Inflammatory macrophage (primary cell): Measurements from ENCODE around the gene PDE2A.

Experiments used
- DNase-seq, 2 donors: peaks; one replicate each; pipeline ENCODE4 v3.0.0-alpha.2; 2020 to 2022

PDE2A gene

DNA sequence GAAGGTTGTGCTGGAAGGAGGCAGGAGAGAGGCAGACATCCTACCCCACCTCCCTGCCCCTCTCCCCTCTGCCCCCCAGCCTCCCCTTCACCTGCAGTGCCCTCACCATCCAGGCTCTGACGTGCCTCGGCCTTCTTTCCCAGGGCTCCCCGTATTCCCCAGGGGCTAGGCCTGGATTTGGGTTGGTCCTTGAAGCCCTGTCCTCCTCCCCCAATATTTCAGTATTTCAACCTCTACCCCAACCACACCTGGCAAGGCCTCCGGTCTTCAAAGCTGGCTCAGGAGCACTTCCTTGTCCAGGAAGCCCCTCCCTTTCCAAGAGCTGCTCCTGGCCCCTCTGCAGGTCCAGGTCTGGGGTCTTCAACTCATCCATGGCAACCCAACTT, 8.6 kb upstream of the PDE2A start:
- DNase-seq = no peak

DNA sequence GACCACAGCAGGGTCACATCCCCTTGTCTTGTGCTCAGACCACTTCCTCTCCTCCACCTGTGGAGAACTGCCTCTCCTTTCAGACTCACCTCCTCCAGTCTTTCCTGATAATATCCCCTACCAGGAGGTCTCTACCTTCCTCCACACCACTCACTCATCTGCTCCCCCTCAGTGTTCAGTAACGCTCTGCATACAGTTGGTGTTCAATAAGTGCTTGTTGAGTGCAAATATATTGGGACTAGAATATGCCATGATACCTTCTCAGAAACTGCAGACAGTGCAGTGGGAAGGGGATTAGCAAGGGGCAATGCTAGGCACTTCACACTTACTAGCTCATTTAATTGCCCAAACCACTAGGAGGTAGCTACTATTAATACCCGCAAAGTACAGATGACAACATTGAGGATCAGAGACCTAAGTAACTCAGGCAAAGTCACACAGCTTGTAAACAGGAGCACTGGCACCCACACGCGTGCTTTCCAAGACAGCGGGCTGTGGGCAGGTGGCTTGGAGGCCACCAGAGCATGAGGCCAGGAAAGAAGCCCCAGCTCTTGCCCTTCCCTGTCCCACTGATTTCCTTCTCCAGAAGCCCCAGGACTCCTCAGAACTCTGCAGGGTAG, 8.1 kb upstream of the PDE2A start:
- DNase-seq = no peak

DNA sequence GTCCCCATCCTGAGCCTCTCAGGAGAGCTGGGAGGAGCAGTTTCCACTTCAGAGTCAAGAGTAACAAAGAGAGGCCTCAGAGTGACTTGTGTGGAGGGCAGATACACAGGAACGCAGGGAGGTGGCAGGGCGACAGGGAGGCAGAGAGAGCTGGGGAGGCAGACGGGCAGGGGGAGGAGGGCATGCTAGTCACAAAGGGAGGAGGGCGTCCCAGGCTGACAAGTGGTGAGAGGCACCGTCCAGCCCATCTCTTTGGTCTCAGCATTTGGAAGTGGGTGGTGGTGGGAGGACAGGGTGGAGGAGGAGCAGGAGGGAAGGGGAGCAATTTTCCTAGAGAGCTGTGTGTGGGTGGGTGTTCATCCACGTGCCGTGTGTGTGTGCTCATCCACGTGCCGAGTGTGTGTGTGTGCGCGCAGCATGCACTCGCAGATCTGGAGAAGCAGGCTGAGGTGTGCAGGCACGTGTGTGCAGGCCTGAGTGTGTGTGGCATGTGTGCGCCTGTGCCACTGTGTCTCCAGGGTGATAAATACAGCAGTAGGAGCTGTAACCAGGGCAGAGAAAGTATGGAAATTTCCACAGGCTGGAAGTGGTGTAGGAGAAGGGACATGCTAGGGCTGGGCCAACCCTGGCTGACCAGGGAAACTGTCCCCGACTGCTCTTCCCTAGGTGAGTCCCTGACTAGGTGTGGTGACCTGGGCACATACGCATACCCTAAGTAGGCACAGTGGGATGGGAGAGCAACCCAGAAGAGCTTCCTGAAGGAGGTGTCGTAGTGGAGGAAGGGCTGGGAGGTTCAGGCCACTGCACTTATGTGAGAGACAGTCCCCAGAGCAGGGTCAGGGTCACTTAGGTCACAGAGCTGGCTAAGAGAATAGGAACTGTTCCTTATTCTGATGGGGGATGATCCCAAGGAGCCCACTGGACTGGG, 7.3 kb upstream of the PDE2A start:
- DNase-seq = no peak

DNA sequence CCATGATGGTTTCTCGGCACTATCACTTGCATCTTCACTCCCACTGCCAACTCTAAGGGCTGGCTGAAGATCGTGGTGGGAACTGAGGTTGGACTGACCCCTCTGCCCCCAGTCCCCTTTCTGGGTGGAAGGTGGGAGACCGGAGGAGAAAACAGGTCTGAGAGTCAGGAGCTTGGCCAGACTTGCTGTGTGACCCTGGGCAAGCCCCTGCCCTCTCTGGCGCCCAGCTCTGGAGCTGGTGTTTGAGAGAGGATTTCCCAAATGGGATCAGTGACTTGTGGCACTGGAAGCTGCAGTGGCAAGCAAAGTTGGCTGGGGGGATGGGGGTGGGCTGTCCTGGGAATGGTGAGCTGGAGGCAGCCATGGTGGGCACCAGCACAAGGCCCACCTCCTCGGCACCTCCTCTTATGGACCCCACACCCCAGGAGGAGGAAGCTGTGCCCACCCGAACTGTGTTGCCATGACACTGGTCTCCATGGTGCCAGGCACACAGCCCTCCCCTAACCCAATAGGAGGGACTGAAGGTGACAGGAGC, 6.5 kb upstream of the PDE2A start:
- DNase-seq = no peak

- DNase-seq = no peak
These were observed 5.6 kb upstream of the PDE2A start for GRCh38 chr11:72679869-72680268.

DNA sequence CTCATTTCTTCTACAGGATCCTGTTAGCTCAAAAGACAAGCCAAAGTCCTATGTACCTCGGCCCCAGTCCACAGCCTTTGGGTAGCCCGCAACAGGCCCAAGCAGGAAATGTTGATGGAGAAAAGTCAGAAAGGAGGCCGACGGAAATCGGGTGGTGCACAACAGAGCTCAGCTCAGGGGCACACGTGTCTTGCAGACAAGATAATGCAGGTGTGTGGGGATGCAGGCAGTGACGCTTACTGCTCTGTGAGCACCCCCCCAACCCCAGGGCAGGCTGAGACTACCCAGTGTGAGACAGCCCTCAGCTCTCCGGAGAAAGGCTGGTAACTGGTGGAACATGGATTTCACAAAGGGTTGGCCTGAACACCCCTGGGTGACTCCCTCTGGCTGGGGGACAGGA, 4.3 kb upstream of the PDE2A start:
- DNase-seq = no peak

DNA sequence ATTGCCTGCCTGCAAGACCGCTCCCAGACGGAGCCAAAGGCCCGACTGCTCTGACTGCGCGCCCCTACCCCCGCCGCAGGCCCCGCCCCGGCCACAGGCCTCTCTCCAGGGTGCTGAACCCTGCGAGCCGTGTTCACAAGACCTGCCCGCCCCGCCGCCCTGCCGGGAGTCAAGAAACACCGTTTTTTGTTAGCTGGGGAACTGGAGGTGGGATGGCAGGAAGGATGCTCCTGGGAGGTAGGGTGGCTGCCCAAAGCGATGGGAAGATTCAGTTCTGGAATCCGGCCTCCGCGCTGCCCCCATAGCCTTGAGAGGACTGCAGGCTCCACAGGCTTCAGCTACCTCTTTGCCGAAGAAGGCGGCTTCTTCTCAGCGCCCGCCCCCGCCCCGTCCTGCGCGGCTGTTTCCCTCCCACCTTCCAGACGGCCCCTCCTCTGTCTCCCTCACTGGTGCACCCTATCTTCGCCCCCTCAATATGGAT, 2.7 kb upstream of the PDE2A start:
- peak; percentile 49 to 61 for DNase-seq

- DNase-seq = no peak
These were observed 999 bp upstream of the PDE2A start for GRCh38 chr11:72675221-72675620.

DNA sequence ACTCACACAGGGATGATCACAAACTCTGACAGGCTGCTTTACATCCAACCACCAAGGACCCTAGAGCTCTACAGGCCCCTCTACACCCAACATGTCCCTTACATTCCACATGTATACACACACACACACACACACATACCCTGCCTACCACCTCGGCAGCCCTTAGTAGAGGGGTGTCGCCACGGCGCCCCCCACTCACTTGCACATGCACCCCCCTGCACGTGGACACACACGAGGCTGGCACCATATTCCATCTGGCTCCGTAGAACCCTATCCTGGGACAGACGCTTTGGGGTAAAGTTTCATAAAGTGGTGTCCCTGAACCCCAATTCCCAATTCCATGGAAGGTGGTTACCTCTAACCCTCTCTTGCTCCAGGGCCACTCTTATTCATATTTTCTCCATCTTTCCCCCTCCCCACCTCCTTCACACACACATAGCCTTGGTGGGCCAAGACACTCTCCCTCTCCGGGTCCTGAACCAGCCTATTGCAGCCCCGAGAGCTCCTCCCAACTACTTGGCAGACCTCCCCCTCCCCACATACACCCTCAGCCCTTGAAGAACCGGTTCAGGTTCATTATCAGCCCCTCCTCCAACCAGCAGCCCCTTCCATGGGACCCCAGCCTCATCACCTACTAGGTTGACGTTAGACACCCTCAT, 809 bp downstream of the PDE2A start:
- DNase-seq = no peak

DNA sequence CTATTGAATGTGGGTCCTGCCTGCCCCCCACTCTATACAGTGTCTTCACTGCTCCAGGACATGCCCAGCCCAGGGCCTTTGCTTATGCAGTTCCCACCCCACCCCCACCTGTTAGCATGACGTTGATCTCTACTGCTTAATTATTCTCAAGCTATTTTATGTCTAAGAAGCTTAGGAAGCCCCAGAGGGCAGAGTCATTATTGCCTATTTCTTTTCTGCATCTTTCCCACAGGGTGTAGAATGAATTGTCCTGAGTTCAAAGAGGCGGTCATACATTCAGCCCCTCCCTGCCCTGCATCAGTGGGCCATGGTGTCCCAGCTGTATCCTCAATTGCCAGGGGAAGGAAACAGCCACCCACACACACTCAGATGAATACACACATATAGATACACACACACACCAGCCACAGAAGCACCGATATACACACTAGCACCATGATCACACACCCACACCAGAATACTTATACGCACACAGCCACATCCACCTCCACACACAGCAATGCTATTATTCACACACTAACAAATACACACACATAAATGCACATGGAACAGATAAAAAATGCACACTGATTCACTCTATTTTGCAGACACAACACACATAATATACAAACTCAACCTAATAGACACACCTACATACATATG, 1.5 kb downstream of the PDE2A start:
- peak; percentile 33 to 49 for DNase-seq

DNA sequence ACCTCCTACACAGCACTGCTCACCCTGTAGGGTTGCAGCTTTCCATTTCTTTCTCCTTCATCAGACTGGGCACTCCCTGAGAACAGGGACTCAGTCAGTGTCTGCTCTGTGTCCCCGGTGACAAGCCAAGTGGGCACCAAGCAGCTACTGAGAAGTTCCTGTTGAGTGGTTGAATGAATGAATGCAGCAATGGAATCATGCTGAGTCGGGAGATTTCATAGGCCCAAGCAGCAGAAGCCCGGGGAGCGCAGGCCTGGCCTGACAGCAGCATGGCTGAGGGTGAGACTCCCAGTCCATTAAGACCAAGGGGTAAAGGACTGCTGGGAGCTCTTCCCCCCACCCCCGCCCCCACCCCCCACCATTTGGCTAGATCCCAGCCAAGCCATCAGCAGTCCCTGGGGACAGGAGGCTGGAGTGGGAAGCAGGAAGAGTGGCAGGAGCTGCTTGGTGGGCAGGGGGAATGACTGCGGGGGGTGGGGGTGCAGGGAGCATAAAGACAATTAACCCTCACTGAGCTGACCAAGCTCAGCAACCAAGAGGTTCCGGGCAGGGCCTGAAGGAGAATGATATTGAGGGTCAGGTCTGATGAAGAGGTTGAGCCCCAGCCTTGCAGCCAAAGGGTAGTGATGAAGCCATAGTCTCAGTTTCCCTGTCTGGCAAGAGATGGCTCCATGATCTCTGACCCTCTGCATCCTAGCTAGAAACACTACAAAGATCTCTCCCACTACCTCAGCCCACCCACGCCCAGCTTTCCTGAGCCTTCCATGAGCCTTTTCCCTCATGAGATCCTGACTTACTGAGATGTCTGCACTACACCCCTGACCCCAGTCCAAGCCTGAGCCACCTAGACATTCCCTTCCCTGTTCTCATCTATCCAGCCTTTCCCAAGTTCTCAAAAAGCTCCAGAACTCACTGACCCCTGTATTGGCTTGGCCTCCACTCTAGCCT, 2.8 kb downstream of the PDE2A start:
- DNase-seq = no peak

DNA sequence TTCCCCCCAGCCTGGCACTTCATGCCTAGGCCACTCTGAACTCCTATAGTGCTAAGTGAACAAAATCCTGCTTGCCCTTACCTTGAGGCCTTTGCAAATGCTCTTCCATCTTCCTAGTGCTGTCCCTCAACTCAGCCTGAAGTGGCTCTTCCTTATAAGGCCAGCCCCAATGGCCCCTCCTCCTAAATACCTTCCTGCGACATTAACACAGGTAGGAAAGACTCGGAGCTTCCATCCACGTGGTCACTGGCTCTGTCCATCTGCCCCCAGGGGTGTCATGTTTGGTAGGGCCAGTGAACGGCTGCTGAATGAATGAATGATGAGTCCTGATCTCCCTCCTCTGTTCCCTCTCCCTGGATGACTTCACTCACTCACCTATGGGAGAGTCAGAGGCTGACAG, 4.2 kb downstream of the PDE2A start:
- no peak for DNase-seq

GRCh38 chr11:72669527-72669926, 4.7 kb downstream of the PDE2A start:
- DNase-seq = no peak

DNA sequence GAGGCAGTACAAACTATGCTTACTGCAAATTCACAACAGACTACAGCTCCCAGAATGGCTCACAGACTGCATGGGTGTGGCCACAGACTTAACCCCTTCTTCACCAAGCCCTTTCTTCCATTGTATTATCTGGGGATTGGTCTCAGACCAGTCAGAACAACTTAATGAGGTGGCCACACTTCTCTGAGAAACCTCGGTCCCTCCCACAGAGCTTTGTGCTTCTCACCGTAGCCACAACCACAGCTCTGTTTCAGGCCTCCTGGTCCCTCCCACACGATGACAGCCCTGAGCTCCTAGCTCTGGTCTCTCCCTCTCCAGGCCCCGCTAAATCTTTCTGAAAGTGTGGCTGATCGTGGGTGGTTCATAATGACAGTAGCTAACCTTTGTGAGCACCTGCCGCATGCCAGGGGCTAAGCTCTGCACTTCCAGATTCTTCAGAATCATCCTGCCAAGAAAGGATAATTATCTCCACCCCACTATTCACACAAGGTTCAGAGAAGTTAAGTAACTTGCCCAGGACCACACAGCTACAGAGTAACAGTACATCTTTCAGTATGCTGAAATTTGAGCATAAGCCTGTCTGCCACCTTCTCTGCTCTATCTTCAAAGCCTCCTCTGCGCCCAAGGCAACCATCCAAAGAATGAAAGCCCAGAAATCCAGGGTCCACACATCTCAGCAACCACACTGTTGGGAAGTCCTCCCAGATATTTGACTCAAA, 5.4 kb downstream of the PDE2A start:
- no peak for DNase-seq

GRCh38 chr11:72665911-72666472, 8.2 kb downstream of the PDE2A start:
- DNase-seq = no peak

DNA sequence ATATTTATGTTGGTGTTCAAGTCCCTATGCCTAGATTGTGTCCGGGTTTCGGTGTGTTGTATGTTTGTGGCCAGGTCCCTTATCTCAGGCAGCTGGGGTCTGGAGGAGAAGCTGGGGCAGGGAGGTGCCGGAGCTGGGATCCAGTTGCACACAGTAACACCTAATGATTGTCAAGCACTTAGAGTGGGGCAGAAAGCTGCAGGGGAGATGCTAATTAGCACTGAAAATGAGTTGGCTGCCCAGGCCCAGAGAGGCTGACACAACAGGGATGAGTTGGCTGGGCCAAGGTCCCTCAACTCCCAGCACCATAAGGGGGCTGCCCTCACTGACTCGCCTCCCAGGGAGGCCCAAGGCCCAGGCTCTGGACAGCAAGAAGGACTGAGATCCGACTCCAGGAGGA, 12.2 kb downstream of the PDE2A start:
- no peak for DNase-seq

DNA sequence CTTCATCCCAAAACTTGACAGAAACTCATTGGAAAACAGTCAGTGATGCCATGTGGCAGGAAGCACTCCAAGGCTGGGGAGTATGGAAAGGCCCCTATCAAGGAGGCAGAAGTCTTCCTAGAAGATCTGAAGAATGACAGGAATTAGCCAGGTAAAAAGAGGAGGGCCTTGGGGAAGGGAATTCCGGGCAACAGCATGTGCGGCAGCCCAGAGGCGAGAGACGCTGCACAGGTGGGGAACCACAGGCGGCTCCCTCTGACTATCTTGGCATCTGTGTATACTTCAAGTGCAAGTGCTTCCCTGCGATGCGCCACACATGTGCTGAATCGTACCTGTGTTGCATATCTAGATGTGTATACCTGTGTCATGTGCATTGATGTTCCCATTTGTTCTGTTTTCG, 12.7 kb downstream of the PDE2A start:
- DNase-seq = no peak

DNA sequence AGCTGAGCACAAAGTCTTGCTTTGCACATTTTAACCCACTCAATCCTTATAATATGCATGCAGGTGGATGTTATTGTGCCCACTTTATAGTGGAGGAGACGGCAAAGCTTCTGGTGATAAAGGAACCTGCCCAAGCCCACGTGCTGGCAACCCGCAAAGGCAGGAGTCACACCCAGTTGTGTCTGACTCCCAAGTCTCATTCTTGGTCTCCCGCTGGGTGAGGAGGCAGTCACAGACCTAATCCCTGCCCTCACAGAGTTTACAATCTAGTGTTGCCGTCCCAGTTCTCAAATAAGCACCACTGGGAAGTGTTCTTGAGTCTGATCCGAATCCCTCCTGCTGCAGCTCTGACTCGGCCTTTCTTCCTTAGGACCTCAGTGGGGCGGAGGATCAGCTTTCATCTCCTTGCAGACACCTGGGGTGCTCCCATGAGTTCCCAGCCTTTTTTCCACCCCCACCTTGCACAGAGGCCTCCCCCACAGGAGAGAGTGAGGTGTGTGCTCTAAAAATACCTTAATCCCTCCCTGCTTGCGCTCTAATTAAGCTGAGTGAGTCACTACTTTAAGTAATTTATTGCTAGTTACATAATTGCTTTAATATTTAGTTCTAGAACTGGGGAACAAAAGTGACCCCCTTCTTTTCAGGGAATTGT, 15.1 kb downstream of the PDE2A start:
- no peak for DNase-seq

GRCh38 chr11:72657411-72658100, 16.7 kb downstream of the PDE2A start:
- no peak for DNase-seq
